ENCODE measurements around the gene SLC22A14.

DNA sequence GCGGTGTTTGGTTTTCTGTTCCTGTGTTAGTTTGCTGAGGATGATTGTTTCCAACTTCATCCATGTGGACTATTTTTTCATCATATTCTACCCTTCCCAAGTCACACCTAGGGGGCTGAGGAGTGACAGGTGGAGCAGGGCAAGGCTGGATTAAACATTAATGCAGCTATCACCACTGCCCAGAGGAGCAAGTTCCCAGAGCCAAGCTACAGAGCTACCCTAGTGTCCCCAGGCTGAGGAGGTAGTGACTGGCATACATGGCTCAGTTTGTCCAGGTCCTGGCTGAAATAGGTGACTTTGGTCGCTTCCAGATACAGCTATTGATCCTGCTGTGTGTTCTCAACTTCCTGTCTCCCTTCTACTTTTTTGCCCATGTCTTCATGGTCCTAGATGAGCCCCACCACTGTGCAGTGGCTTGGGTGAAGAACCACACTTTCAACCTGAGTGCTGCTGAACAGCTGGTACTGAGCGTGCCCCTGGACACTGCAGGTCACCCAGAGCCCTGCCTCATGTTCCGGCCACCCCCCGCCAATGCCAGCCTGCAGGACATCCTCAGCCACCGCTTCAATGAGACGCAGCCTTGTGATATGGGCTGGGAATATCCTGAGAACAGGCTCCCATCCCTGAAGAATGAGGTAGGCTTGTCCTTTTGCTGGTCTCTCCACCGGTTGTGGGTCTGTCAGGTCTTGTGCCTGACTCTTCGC is 16.3 kb upstream of the SLC22A14 start, which contains the start of gene SLC22A13:
- TF ChIP-seq, protein P1, sequence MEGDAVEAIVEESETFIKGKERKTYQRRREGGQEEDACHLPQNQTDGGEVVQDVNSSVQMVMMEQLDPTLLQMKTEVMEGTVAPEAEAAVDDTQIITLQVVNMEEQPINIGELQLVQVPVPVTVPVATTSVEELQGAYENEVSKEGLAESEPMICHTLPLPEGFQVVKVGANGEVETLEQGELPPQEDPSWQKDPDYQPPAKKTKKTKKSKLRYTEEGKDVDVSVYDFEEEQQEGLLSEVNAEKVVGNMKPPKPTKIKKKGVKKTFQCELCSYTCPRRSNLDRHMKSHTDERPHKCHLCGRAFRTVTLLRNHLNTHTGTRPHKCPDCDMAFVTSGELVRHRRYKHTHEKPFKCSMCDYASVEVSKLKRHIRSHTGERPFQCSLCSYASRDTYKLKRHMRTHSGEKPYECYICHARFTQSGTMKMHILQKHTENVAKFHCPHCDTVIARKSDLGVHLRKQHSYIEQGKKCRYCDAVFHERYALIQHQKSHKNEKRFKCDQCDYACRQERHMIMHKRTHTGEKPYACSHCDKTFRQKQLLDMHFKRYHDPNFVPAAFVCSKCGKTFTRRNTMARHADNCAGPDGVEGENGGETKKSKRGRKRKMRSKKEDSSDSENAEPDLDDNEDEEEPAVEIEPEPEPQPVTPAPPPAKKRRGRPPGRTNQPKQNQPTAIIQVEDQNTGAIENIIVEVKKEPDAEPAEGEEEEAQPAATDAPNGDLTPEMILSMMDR (conservative IDR thresholded peaks at IDR 0.05; ENCODE audit: low read depth, low read length) = no peak
- TF ChIP-seq EZH2 (IDR thresholded peaks at IDR 0.05; ENCODE audit: borderline replicate concordance, low read depth, low read length, poor library complexity, severe bottlenecking) = no peak

Data from A673 (cell line).